22Rv1 (cell line): ENCODE data around the gene SUCO.

Experiments used
- H3K27ac ChIP-seq: fragments of 450-650 bp; 2 replicates; pipeline ENCODE4 v1.5.1; 2017
- ZFX ChIP-seq: fragments of 450-650 bp; IDR thresholded peaks from 2 replicates; pipeline ENCODE4 v1.6.1; 2017; ENCODE audit warnings: antibody characterized with exemption, borderline replicate concordance
- TF ChIP-seq, protein P1 (sequence below): fragments of 450-650 bp; IDR thresholded peaks from 2 replicates; pipeline ENCODE4 v1.5.1; 2017; ENCODE audit warnings: mild to moderate bottlenecking

SUCO gene

DNA sequence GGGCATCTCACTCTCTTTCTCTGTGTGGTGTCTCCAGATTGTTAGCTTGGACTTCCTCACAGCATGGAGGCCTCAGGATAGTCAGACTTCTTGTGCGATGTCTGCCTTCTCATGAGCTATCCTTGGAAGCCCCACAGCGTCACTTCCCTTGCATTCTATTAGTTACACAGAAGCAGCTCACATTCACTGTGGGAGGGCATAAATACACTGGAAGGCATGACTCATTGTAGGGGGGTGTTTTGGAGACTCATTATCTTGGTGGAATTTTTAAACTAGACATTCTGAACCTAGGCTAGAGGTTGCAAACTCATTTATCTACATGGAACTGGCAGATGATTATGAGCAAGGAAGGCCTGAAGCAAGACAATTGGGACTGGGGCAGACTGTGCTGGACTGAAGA, 104.6 kb downstream of the SUCO start:
- no peak overlapping the region for H3K27ac ChIP-seq
- TF ChIP-seq, protein P1, sequence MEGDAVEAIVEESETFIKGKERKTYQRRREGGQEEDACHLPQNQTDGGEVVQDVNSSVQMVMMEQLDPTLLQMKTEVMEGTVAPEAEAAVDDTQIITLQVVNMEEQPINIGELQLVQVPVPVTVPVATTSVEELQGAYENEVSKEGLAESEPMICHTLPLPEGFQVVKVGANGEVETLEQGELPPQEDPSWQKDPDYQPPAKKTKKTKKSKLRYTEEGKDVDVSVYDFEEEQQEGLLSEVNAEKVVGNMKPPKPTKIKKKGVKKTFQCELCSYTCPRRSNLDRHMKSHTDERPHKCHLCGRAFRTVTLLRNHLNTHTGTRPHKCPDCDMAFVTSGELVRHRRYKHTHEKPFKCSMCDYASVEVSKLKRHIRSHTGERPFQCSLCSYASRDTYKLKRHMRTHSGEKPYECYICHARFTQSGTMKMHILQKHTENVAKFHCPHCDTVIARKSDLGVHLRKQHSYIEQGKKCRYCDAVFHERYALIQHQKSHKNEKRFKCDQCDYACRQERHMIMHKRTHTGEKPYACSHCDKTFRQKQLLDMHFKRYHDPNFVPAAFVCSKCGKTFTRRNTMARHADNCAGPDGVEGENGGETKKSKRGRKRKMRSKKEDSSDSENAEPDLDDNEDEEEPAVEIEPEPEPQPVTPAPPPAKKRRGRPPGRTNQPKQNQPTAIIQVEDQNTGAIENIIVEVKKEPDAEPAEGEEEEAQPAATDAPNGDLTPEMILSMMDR: no peak
- TF ChIP-seq ZFX: no peak

DNA sequence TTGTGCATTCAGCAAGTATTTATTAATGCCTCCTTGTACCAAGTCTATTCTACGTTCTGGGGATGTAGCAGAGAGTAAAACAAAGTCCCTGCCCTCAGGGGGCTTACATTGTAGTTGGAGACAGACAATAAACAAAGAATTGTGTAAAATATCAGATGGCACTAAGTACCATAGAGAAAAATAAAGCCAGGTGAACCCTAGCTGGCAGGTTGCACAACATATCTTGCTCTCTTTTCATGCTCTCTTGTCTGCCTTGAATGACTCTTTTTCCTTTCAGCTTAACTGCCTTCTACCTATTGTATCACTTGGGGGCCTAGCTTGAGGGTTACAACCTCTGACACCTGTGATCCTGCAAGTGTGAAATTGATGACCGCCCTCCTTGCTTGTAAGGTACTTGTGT, 105.3 kb downstream of the SUCO start:
- TF ChIP-seq, protein P1: no peak
- TF ChIP-seq ZFX: no peak
- no peak overlapping the region for H3K27ac ChIP-seq

DNA sequence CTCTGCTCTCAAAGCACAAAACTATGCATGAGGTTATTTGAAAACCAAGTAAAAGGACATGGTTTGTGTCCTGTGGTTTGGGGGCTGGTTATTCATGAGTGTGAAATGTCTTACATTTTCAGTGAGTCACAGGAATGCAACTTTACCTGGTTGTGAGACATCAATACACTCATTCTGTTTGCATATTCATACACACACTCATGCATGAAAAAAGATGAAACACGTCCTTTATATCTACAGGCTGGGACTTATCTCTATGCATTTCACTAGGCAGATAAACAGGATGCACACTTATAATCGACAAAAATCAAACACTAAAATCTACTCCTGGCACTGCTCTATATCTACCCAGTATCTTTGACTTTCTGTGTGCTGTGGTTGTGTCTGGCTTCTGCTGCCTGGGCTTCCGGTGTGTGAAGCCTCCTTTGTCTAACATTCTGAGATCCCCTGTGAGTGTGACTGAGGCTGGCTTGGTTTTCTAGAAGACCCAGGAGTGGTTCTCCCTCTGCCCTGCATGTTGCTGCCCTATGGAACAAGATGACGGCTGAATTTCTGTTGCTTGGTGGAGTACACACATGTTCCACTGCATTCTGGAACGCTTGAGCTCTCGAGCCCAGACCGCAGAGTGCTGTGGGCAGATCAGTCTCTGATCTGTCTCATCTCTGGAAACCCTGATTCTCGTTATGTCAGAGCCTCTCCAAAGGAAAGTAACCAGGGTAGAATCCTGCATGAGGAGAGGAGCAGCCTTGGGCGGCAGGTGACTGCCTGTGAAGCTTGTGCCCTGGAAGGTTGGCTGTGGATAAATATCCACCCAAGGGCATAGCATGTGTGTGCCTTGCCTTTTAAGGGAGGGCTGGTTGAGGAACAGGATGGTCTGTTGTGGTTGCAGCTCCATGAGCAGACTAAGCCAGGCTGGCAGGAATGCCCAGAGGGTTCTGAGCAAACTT, 106.2 kb downstream of the SUCO start:
- H3K27ac ChIP-seq: no peak overlapping the region
- no peak for TF ChIP-seq ZFX
- TF ChIP-seq, protein P1: no peak

DNA sequence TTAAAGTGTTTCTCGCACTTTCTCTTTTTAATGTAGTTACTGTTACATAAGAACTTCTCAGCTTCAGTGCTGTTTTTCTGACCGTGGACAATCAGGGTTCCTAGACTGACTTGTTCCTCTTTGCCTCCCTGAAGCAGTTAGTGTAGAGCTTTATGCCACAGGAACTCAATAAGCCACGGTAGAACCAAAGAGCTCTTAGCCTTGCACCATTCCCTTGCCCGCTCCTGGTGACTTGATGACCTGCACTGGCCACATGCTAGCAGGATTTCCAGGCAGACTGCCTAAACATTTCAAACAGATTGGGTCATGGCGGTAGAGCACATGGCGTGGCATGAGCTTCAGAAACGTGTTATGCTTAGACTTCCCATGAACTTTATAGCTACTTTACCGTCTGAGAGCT, 107.2 kb downstream of the SUCO start:
- no peak overlapping the region for H3K27ac ChIP-seq
- TF ChIP-seq ZFX: no peak
- TF ChIP-seq, protein P1: no peak

DNA sequence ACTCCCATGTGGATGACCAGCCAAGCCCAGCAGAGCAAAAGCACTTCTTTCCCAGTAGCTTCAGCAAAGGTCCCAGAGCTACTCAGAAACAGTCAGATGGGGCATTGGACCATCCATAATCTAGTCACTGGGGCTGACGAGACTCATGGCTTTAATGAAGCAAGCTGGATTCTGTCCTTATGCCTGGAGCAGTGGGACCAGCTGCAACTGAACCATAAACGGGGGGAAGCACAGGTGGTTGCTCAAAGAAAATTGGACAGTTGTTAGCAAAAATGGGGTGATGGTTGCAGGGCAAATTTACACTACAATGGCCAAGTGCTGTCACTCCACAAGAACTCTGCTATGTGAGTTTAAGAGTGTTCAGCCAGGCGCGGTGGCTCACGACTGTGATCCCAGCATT, 108.5 kb downstream of the SUCO start:
- TF ChIP-seq, protein P1: no peak
- no peak for TF ChIP-seq ZFX
- no peak overlapping the region for H3K27ac ChIP-seq

DNA sequence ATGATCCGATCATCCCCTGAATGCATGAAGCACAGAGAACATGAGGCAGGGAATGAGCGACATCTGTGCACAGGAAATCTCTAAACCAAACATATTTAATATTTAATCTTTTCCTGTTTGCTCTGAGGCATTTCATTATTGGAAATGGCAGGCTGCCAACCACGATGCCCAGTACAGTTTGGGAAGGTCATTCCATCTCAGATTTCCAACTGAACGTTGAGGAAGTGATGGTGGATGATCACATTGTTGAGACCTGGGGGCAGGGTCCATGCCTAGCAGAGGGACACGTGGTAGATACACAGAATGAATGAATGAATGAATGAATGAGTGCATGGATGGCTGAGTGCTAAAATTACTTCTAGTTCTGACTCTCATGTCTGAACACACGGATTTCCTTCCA, 110.0 kb downstream of the SUCO start:
- H3K27ac ChIP-seq: no peak overlapping the region
- no peak for TF ChIP-seq ZFX
- TF ChIP-seq, protein P1: no peak

DNA sequence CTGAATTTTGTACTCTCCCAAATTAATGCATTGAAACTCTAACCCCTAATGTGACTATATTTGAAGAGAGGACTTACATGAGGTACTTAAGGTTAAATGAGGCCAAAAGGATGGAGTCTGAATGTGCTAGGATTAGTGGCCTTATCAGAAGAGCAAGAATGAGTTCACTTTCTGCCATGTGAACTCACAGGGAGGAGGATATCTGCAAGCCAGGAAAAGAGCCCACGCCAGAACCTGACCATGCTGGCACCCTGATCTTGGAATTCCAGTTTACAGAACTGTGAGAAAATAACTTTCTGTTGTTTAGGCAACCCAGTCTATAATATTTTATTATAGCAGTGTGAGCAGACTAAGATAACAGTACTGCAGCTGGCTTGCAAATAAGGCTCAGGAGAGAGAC, 113.7 kb downstream of the SUCO start:
- no peak overlapping the region for H3K27ac ChIP-seq
- TF ChIP-seq, protein P1: no peak
- no peak for TF ChIP-seq ZFX
